Gastrocnemius medialis (tissue), 4 donors: ENCODE results near the gene DBT.

Experiments
- POLR2A ChIP-seq, 2 donors: fragments of 450-650 bp; IDR thresholded peaks; one replicate each; pipeline ENCODE4 v1.6.1; 2017; ENCODE audit warnings: antibody characterized with exemption in 2 of 2, mild to moderate bottlenecking in 2 of 2, moderate library complexity in 2 of 2
- TF ChIP-seq, protein P1 (sequence below), 5 experiments: fragments of 450-650 bp in 3 of 5; fragments of 200-600 bp in 2 of 5; sonication (generic) in 2 of 5; IDR thresholded peaks in 4 of 5; conservative IDR thresholded peaks in 1 of 5; 1 replicate in 4 of 5; 2 replicates in 1 of 5; pipeline ENCODE4 v1.5.1; 2016 to 2019; ENCODE audit warnings: antibody characterized with exemption in 5 of 5, mild to moderate bottlenecking in 3 of 5, moderate library complexity in 3 of 5

DNA sequence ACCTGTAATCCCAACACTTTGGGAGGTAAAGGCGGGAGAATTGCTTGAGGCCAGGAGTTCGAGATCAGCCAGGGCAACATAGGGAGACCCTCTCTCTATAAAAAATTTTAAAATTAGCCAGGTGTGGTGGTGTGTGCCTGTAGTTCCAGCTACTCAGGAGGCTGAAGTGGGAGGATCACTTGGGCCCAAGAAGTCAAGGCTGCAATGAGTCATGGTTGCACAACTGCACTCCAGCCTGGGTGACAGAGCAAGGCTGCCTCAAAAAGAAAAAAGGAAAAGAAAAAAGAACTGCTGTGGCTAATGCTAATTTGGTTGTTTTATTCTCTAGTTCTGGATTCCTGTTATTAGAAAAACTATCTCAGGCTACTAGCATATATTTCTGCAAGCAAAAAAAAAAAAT, 29.8 kb downstream of the DBT start:
- TF ChIP-seq, protein P1, sequence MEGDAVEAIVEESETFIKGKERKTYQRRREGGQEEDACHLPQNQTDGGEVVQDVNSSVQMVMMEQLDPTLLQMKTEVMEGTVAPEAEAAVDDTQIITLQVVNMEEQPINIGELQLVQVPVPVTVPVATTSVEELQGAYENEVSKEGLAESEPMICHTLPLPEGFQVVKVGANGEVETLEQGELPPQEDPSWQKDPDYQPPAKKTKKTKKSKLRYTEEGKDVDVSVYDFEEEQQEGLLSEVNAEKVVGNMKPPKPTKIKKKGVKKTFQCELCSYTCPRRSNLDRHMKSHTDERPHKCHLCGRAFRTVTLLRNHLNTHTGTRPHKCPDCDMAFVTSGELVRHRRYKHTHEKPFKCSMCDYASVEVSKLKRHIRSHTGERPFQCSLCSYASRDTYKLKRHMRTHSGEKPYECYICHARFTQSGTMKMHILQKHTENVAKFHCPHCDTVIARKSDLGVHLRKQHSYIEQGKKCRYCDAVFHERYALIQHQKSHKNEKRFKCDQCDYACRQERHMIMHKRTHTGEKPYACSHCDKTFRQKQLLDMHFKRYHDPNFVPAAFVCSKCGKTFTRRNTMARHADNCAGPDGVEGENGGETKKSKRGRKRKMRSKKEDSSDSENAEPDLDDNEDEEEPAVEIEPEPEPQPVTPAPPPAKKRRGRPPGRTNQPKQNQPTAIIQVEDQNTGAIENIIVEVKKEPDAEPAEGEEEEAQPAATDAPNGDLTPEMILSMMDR (IDR thresholded peaks at IDR 0.05 in 4 of 5, conservative IDR thresholded peaks at IDR 0.05 in 1 of 5) = no peak
- no peak for TF ChIP-seq POLR2A (IDR thresholded peaks at IDR 0.05)
